ENCODE results near the gene GNAS-AS1.
A peak's percentile ranks its signal among the peaks of the same experiment; 100 is the strongest.

The GNAS-AS1 gene

DNA sequence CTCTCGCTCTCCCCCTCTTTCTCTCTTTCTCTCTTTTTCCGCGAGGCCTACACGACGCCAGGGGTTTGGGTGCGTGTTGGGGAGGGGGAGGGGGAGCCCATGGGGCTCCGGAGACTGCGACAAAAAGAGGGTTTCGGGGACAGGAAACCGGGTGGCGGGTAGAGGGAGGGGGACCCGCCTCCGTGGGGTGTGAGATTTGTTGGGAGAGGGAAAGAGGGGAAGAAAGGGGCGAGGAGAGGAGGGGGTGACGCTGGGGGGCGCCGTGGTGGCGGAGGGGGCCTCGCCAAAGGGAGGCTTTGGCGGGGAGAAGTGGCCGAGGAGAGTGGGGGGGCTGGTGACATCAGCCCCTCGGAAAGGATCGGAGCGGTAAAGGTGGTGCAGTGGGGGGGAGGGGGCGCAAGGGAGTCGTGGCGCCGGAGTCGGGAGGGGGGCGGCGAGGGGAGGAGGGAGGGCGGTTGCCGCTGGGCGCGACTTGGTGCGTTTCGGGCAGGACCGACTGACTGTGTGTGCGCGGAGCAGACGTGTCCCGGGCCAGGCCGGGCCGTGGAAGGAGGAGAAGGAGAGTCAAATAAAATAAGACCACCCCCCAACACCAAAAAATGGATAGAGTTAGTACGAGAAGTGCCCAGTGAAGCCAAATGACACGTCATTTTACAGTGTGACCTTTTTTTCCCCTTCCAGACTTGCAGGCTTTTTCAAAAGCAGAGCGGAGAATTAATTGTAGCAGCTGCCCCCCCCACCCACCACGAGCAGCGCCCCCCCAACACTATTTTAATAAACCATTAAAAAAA, 41.6 kb upstream of the GNAS-AS1 start:
- DNase-seq (ENCODE audit: insufficient read length) (peak; percentile 70), FAIRE-seq (peak; percentile 70)
- TF ChIP-seq POLR2AphosphoS5 (IDR thresholded peaks at IDR 0.05; ENCODE audit: low read depth, low read length) (peak; percentile 49), TAF1 (IDR thresholded peaks at IDR 0.05; ENCODE audit: borderline replicate concordance, low read depth, low read length) (0 out of 2 replicates have a peak, but pooled peaks have one; percentile 3), POLR2A (IDR thresholded peaks at IDR 0.05; ENCODE audit: low read depth, low read length) (peak; percentile 54; the same call in 1 of the 2 replicates)

DNA sequence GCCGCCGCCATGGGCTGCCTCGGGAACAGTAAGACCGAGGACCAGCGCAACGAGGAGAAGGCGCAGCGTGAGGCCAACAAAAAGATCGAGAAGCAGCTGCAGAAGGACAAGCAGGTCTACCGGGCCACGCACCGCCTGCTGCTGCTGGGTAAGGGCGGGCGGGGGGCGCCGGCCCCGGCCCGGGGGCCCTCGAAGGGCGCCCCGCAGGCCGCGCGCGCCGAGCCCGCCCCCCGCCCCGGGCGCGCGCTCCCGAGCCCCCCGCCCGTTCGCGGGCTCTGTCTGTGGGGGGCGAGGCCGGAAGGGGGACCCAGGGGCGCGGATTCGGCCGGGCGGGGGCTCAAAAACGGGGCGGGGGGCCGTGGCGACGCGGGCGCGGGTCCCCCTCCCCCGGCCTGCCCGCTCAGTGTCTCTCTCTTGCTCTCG, 41.0 kb upstream of the GNAS-AS1 start:
- no peak for TF ChIP-seq POLR2AphosphoS5 (IDR thresholded peaks at IDR 0.05; ENCODE audit: low read depth, low read length)
- TF ChIP-seq TAF1 (IDR thresholded peaks at IDR 0.05; ENCODE audit: borderline replicate concordance, low read depth, low read length): no peak
- no peak for TF ChIP-seq POLR2A (IDR thresholded peaks at IDR 0.05; ENCODE audit: low read depth, low read length)
- DNase-seq (ENCODE audit: insufficient read length): no peak
- FAIRE-seq: no peak

DNA sequence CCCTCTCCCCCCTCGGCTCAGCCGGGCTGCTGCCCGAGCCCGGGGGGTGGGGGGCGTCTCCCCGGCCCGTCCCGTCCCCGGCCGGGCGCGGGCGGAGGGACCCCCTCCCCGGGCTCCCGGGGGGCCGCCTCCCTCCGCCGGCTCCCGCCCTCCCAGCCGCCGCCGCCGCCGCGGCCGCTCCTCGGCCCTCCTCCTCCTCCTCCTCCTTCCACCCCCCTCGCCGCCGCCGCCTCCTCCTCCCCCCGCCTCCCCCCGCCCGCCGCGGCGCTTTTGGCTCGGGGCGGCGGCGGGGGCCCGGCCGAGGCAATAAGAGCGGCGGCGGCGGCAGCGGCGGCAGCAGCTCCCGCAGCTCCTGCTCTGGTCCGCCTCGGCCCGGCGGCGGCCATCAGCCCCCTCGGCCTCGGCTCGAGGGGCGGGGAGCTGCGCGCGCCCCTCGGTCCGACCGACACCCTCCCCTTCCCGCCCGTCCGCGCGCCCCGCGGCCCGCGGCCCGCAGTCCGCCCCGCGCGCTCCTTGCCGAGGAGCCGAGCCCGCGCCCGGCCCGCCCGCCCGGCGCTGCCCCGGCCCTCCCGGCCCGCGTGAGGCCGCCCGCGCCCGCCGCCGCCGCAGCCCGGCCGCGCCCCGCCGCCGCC, 40.5 kb upstream of the GNAS-AS1 start:
- FAIRE-seq: peak; percentile 17
- no peak for TF ChIP-seq TAF1 (IDR thresholded peaks at IDR 0.05; ENCODE audit: borderline replicate concordance, low read depth, low read length)
- TF ChIP-seq POLR2AphosphoS5 (IDR thresholded peaks at IDR 0.05; ENCODE audit: low read depth, low read length): no peak
- TF ChIP-seq POLR2A (IDR thresholded peaks at IDR 0.05; ENCODE audit: low read depth, low read length): peak; percentile 80; the same call in 1 of the 2 replicates
- DNase-seq (ENCODE audit: insufficient read length): peak; percentile 46

DNA sequence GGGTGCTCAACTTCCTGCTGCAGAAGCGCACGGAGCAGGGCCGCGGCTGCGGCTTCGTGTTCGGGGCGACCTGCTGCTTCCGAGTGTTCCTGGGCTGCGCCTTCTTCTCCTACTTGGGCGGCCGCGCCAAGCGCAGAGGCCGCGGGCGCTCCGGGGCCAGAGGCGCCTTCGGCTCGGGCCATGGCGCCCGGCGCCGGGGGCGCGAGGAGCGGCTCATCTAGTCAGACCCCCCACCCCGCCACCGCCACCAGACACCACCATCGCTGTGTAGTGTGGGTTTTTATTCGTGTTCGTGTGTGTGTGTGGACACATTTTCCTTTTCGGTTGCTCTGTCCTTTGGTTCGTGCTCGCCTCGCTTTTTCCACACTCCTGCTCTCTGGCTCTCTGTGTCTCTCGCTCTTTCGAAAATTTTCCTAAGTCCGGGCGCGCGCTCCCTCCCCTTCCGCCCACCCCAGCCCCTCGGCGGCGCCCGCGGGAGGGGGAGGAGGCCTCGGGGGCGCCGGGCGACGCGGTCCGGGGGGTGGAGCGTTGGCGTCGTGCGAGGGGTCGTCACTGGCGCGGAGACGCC, 39.9 kb upstream of the GNAS-AS1 start:
- TF ChIP-seq TAF1 (IDR thresholded peaks at IDR 0.05; ENCODE audit: borderline replicate concordance, low read depth, low read length) (0 out of 2 replicates have a peak, but pooled peaks have one; percentile 18), POLR2A (IDR thresholded peaks at IDR 0.05; ENCODE audit: low read depth, low read length) (peak; percentile 45), POLR2AphosphoS5 (IDR thresholded peaks at IDR 0.05; ENCODE audit: low read depth, low read length) (peak; percentile 53)
- DNase-seq (ENCODE audit: insufficient read length) (peak; percentile 65), FAIRE-seq (peak; percentile 71)

GRCh38 chr20:58889798-58890517, 39.3 kb upstream of the GNAS-AS1 start:
- no peak for TF ChIP-seq POLR2AphosphoS5 (IDR thresholded peaks at IDR 0.05; ENCODE audit: low read depth, low read length)
- TF ChIP-seq POLR2A (IDR thresholded peaks at IDR 0.05; ENCODE audit: low read depth, low read length): no peak
- TF ChIP-seq TAF1 (IDR thresholded peaks at IDR 0.05; ENCODE audit: borderline replicate concordance, low read depth, low read length): no peak
- FAIRE-seq (peak; percentile 5), DNase-seq (ENCODE audit: insufficient read length) (no peak)

- no peak for DNase-seq (ENCODE audit: insufficient read length)
Measured at GRCh38 chr20:58889334-58889760, 38.6 kb upstream of the GNAS-AS1 start.

GRCh38 chr20:58888521-58889333, 38.0 kb upstream of the GNAS-AS1 start:
- DNase-seq (ENCODE audit: insufficient read length) (peak; percentile 69), FAIRE-seq (peak; percentile 73)
- TF ChIP-seq TAF1 (IDR thresholded peaks at IDR 0.05; ENCODE audit: borderline replicate concordance, low read depth, low read length) (peak; percentile 98), POLR2A (IDR thresholded peaks at IDR 0.05; ENCODE audit: low read depth, low read length) (peak; percentile 99), POLR2AphosphoS5 (IDR thresholded peaks at IDR 0.05; ENCODE audit: low read depth, low read length) (peak; percentile 97)

More at GRCh38 chr20:58889334-58889760, 38.6 kb upstream of the GNAS-AS1 start:
- no peak for FAIRE-seq
- TF ChIP-seq TAF1 (IDR thresholded peaks at IDR 0.05; ENCODE audit: borderline replicate concordance, low read depth, low read length) (no peak), POLR2A (IDR thresholded peaks at IDR 0.05; ENCODE audit: low read depth, low read length) (no peak; the same call in 1 of the 2 replicates), POLR2AphosphoS5 (IDR thresholded peaks at IDR 0.05; ENCODE audit: low read depth, low read length) (no peak)

- FAIRE-seq (no peak), DNase-seq (ENCODE audit: insufficient read length) (no peak)
- no peak for TF ChIP-seq POLR2AphosphoS5 (IDR thresholded peaks at IDR 0.05; ENCODE audit: low read depth, low read length)
- no peak for TF ChIP-seq TAF1 (IDR thresholded peaks at IDR 0.05; ENCODE audit: borderline replicate concordance, low read depth, low read length)
- TF ChIP-seq POLR2A (IDR thresholded peaks at IDR 0.05; ENCODE audit: low read depth, low read length): no peak
Measured at GRCh38 chr20:58888103-58888502, 37.4 kb upstream of the GNAS-AS1 start.

DNA sequence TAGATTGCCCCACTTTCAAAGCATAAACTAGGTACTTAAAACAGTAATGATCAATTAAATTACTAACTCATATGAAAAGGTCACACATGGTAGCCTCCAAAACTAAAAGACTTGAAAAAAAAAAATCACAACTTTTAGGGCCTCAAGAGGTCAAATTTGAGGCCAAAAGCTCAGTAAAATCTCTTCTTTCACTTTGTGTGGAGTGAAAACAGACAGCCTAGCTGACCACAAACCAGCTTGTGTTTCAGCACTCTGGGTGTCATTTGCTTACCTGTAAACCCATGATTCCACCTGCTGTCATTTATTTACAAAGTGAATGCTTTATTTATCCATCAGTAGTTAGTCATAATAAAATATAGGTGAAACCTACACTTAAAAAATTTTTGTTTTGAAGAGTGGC, 35.8 kb upstream of the GNAS-AS1 start:
- FAIRE-seq: no peak
- TF ChIP-seq POLR2A (IDR thresholded peaks at IDR 0.05; ENCODE audit: low read depth, low read length): no peak
- no peak for TF ChIP-seq TAF1 (IDR thresholded peaks at IDR 0.05; ENCODE audit: borderline replicate concordance, low read depth, low read length)
- TF ChIP-seq POLR2AphosphoS5 (IDR thresholded peaks at IDR 0.05; ENCODE audit: low read depth, low read length): no peak
- no peak for DNase-seq (ENCODE audit: insufficient read length)

DNA sequence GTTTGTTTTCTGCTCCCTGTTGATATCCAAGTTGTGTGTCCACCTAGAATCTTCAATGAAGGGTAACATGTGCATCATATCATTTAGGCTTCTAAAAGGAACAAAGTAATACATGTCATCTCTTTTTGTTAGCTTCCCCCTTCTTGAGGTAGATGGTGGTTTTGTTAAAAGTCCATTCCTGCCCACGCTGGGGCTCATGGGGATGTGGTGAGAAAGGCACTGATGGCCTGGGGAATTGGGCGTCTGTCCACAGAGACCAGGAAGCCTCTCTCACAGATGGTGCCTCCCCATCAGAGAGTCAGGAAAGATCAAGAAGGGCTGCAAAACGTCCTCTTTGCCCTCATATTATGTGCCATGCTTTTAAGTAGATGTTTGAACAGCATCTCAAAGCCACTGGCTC, 34.3 kb upstream of the GNAS-AS1 start:
- no peak for TF ChIP-seq POLR2A (IDR thresholded peaks at IDR 0.05; ENCODE audit: low read depth, low read length)
- TF ChIP-seq TAF1 (IDR thresholded peaks at IDR 0.05; ENCODE audit: borderline replicate concordance, low read depth, low read length): no peak
- no peak for TF ChIP-seq POLR2AphosphoS5 (IDR thresholded peaks at IDR 0.05; ENCODE audit: low read depth, low read length)
- DNase-seq (ENCODE audit: insufficient read length) (no peak), FAIRE-seq (no peak)

Data from GM12892 (cell line).